NCI-H1105 treated with DMSO at 0.1 percent for 48 hours (cell line): ENCODE measurements around the gene OSER1.

Source experiments
- DNase-seq: peaks from one replicate; lab custom pipeline; 2025; lab: John Stamatoyannopoulos, UW

Gene OSER1

GRCh38 chr20:44173846-44174245 is 36.7 kb downstream of the OSER1 start:
- no peak for DNase-seq

DNA sequence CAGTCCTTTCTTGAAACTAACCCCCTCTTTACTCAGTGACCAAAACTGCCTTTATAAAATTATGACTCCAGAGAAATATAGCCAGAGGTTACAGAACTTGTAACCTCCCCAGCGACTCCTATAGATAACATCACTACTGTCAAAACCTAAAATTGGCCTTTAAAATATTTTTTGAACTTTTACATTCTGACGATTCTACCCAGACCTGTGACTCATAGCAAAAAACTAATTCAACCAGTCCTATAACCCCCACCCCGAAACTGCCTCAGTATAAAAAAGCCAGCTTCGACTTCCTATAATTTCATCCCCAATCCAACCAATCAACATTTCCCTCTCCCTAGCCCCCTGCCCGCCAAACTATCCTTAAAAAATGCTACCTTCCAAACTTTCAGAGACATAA is 37.5 kb downstream of the OSER1 start:
- no peak for DNase-seq

DNA sequence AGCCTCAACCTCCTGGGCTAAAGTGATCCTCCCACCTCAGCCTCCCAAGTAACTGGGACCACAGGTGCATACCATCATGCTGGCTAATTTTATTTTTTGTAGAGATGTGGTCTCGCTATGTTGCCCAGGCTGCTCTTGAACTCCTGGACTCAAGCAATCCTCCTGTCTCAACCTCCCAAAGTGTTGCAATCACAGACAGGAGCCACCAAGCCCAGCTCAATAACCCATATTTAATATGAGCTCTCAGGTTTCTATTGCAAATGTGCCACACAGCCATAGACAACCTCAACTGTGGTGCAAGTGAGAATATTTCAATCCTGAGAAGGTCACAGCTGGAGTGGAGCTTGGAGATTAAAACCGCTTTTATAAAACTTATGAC is 38.0 kb downstream of the OSER1 start:
- no peak for DNase-seq

GRCh38 chr20:44171775-44172571 is 38.6 kb downstream of the OSER1 start:
- DNase-seq: no peak

DNA sequence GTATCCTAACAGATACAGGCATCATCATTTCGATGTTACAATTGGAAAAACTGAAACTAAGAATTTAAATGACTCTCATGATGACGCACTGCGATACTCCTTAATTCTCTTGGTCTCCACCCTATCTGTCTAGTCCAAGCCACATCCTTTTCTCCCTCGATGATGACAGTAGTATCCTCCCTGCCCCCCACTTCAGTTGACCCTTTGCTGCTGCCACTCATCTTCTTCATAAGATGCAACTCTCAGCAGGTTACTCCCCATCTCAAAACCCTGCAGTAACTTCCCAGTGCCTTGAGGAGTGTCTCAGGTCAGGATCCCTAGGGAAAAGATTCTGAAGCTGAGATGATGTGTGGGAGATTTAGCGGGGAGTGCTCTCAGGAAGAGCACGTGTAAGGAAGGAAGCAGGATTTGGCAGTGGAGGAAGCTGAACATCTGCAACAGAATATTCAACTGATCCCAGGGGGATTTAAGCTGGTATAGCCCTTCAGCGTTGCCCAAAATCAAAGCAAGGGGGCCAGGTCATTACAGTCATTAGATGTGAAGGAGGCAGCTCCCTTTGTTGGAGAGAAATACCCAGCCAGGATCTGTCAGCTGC is 39.7 kb downstream of the OSER1 start:
- no peak for DNase-seq

GRCh38 chr20:44167736-44168135 is 42.8 kb downstream of the OSER1 start:
- no peak for DNase-seq

GRCh38 chr20:44166477-44166876 is 44.1 kb downstream of the OSER1 start:
- no peak for DNase-seq

DNA sequence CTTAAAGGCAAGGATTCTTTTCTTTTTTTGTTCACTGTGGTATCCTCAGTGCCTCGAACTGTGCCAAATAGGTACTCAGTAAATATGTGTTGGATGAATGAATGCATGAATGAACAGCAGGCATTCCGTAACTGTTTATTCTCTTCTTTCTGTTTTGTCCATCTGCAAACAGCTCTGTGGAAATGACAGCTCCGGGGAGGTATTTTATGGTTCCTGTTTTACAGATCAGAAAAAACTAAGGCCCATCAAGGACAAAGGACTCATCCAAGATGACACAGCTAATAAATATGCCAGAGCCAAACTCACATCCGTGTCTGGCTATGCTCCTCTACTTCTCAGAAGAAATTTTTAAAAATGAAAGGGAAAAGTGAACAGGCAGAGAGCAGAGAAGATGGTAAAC is 44.6 kb downstream of the OSER1 start:
- no peak for DNase-seq

DNA sequence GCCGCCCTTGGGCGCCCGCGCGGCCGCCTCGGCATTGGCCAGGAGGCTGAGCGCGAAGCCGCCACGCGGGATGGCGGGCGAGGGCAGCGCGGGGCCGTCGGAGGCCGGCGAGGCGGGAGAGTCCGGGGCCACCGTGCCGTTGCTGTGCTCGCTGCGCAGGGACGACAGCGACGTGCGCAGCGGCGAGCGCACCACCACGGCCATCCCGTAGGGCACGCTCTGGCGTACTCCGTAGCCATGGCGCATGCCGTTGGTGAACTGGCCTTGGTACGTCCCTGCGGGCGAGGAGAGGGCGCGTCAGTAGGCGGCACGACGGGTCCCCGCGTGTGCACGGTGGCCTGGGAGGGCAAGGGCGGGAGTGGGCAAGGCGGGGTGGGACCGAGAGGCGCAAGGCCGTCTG is 50.4 kb downstream of the OSER1 start:
- DNase-seq: no peak

GRCh38 chr20:44159711-44160110 is 50.9 kb downstream of the OSER1 start:
- DNase-seq: no peak

- no peak for DNase-seq
Observed at GRCh38 chr20:44159125-44159524, 51.4 kb downstream of the OSER1 start.

DNA sequence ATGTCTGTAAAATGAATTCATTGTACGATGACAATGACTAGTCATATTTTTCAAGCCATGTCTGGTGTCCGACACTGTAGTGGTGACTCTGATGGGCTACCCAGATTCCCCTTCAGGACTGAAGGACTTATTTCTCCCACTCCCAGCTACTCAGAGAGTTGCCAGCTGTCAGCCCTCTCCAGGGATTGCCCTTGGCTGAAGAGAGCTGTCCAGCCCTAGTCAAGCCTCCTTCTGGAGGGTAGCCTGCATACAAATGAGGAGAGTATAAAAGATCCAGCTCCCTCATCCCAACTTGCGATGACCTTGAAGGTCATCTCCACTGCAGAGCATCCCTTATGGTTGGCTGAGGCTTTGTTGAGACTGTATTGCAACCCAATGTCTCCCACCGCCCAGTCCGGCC is 53.5 kb downstream of the OSER1 start:
- DNase-seq: no peak

- DNase-seq: no peak
Observed at GRCh38 chr20:44154521-44155001, 56.0 kb downstream of the OSER1 start.

- no peak for DNase-seq
Observed at GRCh38 chr20:44153636-44154043, 56.9 kb downstream of the OSER1 start.

GRCh38 chr20:44151621-44152416 is 58.8 kb downstream of the OSER1 start:
- DNase-seq: no peak

DNA sequence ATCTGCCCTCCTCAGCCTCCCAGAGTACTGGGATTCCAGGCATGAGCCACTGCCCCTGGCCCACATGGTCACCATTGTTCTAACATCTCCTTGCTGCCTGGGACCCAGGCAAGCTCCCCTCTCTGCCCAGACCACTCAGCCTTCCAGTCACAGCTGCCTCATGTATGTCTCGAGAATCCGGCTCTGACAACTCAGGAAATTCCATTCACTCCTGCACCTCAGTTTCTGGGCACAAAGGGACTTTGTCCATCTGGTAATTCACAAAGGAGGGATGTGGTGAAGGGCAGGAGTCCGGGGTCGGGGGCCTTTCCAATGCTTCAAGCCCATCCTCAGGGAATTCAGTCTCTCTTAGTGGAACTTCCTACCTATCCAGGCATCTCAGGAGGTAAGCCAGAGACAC is 64.3 kb downstream of the OSER1 start:
- DNase-seq: no peak
